Fibroblast of skin of abdomen (primary cell): ENCODE results near the gene TEX54.

Experiments
- DNase-seq: peaks from one replicate; pipeline ENCODE4 v3.0.0-alpha.2; 2013

TEX54 gene

DNA sequence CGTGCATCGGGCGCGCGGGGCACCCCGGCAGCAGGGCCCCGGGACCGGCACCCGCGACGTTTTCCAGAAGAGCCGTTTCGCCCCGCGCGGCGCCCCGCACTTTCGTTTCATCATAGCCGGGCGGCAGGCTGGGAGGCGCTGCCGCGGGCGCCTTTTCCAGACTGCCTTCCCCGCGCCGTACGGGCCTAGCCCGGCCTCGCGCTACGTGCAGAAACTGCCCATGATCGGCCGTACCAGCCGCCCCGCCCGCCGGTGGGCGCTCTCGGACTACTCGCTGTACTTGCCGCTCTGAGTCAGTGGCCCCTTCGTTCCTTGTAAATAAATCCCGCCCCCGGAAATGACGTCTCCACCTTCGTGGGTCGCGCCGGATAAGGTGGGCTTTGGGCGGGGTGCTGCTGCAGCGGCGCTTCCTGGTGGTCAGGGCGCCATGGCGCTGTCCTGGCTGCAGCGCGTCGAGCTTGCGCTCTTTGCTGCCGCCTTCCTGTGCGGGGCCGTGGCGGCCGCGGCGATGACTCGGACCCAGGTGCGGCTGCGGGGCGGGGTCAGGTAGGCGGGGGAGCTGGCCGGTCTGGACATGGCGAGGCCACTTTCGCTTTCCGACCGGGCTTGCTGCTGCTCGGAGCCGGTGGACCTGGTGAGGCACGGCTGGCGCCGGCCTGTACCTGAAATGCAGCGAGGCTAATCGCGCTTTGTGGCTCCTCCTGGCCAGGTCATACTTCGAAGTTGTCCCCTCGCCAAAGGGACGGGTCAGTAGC, 45.5 kb downstream of the TEX54 start, which contains the start of gene TMEM179B:
Gene TMEM179B, plus strand, starts transcription at position 398 of the 755 bp plus-strand sequence. Its CDS starts 30 bp downstream, at position 428.
- peak; percentile 98 for DNase-seq

- DNase-seq = peak; percentile 78
Measured at GRCh38 chr11:62786318-62787004, 46.2 kb downstream of the TEX54 start.

DNA sequence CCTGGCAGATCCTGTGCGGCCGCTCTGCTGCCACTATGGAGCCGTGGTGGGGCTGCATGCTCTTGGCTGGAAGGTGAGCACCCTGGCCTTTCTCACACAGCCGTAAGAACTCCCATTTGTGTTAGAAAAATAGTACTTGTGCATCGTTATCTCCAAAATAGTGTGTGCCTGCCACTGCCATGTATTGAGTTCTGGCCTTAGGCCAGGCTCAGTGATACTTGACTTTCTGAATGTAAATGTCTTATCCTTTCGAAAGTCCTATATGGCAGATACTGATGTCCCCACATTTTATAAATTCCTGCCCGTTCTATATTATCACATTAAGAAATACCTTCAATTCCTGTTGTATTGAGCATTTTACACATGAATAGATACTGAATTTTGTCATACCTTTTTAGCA, 49.9 kb downstream of the TEX54 start:
- no peak for DNase-seq
